ENCODE results near the gene PRPH2.

Gene PRPH2, protein sequence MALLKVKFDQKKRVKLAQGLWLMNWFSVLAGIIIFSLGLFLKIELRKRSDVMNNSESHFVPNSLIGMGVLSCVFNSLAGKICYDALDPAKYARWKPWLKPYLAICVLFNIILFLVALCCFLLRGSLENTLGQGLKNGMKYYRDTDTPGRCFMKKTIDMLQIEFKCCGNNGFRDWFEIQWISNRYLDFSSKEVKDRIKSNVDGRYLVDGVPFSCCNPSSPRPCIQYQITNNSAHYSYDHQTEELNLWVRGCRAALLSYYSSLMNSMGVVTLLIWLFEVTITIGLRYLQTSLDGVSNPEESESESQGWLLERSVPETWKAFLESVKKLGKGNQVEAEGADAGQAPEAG

DNA sequence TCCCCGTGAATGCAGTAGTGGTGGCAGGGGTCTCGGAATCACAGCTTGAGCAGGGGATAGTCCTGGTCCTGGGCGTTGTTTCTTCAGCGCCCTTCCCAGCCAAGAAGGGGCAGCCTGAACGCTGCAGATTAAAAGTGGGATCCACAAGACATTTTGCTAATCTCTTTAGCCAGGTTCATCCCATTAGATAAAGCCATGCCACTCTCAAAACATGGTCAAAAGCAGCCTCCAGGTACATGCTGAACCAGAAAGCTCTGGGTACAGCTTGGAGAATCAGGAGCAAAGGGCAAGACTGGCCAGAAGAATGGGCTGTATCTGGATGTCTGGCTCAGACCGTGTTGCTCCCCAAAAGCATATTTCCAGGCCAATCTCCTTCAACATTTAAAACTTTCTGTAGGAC, at the start of gene PRPH2:
Gene PRPH2, minus strand, starts transcription at position 101 of the 400 bp plus-strand sequence. CDS start 263 bp downstream, outside the sequence.
- DNase-seq = no peak

DNA sequence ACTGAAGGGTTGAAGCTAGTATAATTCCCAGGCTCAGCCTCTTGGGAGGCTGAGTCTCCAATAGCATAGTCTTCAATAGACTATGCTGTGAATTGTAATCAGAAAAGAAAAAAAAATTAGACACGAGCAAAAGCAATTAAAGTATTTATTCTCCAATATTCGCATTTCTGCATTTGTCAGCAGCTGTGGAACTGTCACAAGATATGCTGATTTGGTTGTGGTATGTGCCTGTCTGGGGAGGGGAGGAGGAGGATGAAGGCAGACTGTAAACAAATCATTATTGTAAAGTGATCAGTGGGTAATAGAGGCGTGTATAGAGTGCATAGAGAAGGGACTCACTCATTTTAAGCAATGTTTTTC, 49.3 kb upstream of the PRPH2 start:
- DNase-seq = no peak

DNA sequence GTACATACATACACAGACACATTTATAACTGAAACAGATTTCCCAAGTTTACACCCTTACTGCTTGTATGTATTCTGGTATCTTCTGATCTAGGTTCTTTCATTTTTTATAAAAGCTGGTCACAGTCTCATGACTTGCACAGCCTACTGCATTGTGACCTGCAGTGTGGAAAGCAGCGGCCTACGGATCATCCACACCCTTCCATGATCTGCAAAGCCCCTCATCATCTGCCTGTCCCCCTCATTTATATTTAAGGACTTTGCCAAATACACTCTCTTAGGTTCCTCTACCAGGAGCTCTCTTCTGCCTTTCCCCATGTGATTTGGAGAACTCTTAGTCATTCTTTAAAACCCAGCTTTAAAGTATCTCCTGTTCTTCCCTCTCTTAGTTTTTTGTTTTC, 47.4 kb upstream of the PRPH2 start:
- no peak for DNase-seq

DNA sequence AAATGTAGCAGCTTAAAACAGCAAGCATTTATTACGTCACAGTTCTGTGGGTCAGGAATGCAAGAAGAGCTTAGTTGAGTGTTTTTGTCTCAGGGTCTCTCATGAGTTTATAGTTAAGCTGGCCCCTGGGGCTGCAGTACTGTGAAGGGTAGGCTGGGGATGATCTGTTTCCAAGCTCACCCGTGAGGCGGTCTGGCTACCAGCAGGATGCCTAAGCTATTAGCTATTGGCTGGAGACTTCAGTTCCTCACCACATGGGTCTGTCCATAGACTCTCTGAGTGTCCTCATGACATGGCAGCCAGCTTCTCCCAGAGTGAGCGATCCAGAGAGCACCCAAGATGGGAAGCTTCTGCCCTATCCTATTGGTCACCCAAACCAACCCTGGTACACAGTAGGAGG, 46.7 kb upstream of the PRPH2 start:
- no peak for DNase-seq

DNA sequence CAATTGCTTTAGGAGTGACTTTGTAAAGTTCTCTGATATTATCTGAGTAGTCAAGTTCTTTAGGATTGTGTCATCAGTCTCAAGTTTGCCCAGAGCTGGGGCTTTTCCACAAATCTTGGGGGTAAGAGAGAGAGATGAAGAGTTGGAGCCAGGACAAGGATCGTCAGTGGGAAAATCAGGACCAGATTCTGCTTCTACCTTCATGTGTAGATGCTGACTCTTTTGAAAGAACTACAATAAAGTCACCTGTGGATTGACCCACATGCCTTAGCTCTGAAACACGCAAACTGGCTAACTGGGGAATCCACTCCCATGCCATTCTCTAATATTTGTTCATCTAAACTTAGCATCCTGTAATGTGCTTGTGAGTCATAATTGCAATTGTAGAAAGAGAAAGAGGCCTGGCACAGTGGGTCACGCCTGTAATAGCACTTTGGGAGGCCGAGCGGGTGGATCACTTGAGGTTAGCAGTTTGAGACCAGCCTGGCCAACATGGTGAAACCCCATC, 43.8 kb upstream of the PRPH2 start:
- no peak for DNase-seq

DNA sequence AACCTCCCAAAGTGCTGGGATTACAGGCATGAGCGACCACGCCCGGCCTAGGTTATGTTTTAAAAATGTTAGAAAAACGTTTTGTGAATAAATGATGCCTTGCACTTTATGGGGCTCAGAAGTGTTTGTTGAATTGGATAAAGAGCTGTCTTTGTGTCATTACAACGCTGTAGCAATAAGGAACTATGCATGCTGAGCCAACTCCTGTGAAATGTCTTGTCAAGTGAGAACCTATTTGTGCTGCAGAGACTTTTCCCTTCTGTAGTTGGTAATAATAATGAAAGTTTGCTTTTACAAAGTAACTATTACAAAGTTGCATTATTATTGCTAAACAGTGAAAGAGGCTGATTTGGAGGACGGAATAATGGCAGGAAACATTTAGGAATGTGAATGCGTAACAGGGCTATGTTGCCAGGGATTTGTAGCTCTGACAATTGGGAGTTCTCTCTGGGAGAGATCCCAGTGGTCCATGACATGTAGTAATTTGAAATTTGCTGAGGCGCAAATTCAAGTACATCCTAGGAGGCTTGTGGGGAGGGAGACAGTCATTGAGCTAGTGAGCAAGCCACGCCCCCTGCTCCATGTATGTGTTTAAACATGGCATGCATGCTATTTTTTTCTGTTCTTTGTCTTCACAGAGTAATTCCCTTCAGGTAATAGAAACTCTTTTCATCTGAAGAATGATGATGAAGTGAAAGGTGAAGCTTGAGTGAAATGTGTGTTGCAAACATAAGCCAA, 42.7 kb upstream of the PRPH2 start:
- no peak for DNase-seq

DNA sequence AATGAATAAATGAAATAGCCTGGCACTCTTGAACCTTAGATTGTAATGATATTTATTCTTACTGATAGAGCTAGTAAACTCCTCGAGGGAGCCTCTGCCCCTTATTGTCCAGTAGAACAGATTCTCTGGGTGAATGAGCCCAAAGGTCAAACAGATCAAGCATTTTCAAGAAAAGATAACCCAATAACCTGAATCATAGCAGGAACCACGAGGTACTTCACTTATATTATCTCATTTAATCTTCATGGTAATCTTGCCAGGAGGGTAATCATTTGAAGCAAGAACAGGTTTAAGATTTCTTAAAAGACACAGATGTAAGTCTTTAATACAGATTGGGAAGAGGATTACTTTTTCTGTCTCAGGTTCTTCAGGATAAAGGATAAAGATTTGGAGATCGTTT, 40.6 kb upstream of the PRPH2 start:
- DNase-seq = no peak

DNA sequence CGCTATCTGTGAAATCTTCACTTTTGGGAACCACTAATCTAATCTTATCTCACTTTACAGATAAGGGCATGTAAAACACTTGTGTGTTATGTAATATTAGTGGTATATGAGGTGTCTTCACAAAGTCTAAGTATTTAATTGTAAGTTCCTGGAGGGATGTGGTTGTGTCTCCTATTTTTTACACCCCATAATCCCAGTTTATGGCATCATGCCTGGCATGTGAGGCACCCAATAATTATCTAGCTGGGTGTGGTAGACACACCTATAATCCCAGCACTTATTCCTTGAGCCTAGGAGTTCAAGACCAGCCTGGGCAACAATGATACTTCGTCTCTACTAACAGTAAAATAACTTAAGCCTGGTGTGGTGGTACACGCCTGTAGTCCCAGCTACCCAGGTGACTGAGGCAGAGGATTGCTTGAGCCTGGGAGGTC, 40.0 kb upstream of the PRPH2 start:
- no peak for DNase-seq

DNA sequence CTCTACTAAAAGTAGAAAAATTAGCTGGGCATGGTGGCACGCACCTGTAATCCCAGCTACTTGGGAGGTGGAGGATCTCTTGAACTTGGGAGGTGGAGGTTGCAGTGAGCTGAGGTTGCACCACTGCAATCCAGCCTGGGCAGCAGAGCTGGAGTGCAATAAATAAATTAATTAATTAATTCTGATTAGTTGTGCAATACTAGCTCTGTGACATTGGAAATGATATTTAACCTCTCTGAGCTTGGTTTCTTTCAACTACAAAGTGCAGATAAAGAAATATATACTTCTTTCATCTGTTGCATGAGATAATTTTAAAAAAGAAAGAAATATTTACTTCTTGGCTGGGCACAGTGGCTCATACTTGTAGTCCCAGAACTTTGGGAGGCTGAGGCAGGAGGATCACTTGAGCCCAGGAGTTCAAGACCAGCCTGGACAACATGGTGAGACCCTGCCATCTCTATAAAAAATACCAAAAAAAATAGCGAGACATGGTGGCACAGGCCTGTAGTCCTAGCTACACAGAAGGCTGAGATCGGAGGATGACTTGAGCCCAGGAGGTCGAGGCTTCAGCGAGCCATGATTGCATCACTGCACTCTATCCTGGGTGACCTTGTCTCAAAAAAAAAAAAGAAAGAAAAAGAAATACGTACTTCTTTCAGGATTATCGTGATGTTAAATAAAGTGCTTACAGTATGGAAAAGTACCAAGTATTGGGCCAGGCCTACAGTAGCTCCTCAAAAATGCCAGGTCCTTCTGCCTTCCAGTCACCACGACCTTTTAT, 39.1 kb upstream of the PRPH2 start:
- no peak for DNase-seq

DNA sequence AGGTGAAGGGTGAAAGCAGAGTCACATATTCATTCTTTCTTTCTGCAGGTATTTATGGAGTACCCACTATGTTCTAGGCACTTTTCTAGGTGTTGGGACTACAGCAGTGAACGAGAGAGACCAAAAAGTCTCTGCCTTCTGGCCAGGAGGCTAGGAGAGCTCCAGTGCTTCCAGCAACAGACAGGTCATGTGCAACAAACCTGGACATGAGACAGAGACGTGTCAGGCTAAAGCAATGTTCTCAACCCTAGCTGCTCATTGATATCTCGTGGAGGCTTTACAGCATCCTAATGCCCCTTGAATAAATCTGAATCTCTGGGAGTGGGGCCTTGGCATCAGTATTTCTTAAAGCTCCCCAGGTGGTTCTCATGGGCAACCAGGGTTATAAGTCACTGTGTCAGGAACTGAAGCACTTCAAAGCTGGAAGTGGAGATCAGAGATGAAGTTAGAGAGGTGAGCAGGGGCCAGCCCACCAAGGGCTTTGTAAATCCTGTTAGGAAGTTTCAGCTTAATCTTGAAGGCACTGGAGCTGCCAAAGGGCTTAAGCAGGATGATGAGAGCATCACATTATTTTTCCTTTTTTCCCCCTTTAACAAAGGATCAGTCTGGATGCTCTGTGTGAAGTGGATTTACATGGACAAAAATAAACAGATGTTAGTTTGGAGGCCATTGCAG, 36.5 kb upstream of the PRPH2 start:
- no peak for DNase-seq

DNA sequence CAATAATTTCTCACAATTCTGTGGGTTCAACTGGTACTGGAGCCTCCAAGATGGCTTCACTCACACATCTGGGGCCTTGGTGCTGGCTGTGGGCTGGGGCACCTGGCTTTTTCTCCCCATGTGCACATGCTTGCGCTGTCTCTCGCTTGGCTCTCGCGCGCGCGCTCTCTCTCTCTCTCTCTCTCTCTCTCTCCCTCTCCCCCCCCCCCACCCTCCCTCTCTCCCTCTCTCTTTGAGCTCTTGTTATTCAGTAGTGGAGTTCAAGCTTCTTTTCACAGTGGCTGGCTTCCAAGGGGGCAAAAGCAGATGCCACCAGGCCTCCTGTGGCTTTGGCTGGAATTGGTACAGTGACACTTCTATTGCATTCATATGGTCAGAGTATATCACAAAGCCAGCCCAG, 34.3 kb upstream of the PRPH2 start:
- DNase-seq = no peak

DNA sequence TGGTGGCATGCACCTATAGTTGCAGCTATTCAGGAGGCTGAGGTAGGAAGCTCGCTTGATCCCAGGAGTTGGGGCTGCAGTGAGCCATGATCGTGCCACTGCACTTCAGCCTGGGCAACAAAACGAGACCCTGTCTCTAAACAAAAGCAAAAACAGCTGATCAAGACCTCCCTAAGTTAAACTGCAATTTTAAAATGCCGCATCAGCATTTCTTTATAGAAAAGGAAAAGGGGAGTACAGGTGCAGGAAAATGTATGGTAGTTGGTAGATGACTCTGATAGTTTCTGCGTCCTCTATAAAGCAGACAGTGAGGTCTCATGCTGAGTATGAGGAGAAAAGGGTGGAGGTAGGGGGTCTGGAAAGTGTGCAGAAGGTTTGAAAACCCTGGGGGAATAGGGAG, 32.4 kb upstream of the PRPH2 start:
- no peak for DNase-seq

DNA sequence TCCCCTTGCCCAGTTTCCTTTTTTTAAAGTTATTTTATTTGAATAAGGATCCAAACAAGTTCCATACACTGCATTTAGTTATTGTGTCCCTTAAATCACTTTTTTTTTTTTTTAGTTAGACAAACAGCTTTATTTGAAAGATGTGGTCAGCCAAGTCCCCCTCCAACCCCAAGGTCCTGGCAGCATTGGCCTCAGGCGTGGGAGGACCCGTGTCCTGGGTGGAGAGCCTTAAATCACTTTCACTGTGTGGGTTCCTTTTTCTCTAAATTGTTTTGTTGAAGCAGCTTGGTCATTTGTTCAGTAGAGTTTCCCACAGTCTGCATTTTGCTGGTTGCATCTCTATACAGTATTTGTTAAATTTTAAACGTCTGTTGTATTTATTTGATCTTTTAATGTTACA, 28.7 kb upstream of the PRPH2 start:
- DNase-seq = no peak

DNA sequence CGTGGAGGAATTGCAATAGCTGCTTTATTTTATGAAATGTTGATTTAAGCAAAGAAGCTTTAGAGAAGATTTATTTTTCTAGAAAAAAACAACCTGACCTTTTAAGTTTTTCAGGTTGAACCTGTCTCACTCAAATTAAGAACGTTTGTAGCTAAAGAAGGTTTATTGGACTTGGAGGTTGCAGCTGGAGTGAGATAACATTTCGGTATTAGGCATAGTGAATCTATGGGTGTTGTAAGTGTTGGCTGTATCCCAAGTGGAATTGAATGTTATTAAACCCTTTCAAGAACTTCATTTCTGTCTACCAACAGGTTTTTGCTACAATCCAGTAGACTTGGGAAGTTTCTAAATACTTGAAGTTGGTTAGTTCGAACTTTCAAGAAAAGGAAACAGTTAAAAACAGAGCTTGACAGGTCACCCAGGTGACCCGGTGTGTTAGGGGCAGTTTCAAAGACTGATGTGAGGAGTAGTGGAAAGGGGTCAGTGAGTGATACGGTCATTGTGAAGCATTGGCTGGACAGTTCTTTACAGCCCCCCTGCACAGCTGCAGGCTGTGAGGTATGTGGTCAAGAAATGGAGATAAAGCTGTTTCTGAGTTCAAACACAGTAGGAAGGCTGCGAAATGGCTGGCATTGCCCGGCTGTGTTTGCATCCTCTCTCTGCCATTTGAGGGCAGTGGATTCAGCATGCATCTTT, 26.0 kb upstream of the PRPH2 start:
- DNase-seq = no peak

DNA sequence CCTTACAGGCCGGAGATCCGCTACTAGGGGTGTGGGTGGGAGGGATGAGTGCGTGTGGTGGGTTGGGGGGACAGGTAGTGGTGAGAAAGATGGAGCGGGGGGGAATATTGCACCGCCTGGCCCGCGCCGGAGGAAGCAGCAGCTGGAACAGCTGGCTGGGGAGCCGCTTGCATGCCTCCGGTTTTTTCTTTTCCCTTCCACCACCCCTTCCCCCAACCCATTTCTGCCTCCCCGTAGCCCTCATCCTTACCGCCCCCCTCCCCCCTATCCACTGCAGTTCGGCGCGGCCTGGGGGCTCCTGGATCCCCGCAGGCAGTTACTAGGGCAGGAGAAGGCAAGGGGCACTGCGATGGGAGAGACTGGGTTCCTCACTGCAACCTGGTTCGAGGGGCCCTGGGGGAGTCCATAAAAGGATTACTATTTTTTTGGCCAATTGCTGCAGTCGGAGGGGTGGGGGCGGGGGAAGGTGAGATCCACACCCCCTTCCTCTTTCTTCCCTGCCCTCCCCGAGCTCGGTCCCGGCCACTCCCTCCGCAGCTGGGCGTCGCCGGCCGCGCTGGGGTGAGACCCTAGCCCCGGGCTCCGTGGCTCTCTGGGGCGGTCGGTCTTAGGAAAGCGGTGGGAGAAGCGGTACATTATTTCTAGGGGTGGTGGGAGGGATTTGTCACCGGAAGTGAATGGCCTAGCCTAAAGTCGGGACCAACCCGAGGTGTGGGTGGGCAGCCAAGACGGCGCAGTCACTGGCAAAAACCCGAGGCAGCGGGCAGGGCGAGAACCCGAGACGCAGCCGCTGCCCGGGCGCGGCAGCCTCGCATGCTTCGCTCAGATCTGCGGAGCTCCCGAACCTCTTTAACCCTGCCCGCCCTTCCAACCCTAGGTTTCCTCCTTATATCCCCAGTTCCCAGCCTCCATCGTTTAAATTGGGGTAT, 24.3 kb upstream of the PRPH2 start:
- DNase-seq = peak; percentile 92

DNA sequence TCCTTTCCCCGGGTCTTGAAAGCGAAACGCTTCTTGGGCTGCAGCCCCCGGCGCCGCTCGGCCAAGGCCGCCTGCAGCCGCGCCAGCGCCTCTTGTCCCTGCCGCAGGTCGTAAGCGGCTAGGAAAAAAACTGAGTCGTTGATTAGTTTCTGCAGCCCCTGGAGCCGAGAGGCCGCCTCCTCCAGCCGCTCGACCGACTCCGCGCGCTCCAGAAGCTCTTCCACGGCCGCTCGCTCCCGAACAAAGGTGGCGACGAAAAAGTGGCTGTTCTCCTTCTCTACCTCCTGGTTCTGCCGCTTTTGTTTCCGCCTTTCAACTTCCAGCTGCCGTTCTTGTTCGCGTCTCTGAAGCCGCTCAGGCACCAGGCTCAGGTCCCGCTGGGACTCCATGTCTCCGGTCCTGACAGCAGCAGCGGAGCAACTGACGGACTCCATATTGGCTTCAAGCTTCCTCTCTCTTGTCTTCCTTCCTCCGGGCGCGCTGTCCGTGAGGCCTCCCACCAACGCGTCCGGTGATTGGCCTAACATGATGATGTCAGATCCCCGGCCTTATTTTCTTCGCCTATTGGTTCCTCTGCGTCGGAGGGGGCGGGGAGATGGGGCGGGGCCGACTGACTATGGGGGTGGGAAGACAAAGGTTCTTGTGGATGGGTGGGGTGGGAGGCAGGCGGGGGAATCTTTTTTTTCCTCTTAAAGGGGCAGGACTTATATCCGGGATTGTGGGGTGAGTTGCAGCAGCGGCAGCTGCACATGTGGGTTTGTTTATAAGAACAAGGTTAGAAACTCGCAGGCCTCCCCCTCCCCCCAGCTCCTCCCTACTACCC, 23.5 kb upstream of the PRPH2 start, which contains the start of gene TBCC:
Gene TBCC, minus strand, starts transcription at position 464 of the 823 bp plus-strand sequence. Its CDS starts 30 bp downstream, at position 434.
- peak; percentile 98 for DNase-seq

DNA sequence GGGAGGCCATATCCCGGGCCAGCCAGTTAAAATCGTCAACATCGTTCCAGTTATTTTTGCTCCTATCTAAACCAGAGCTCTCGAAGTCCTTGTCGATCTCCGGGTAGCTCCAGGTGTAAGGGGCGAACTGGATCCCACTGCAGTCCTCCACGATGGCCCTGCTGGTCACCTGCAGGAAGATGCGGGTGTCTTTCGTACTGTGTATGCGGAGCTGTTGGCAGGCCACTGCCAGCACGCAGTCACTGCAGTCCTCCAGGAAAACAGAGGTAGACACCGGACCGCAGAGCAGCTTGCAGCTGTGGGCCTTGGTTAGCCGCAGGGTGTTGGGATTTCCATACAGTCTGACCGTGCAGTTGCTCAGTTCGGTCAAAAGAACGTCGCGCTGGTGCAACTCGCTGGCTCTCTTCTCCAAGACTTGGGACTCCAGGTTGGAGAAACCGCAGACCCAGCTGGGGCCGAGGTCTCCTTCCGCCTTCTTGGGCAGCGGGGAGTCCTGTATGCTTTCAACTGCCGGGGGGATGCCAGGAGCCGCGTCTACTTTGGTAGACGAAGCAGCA, 22.8 kb upstream of the PRPH2 start:
- peak; percentile 63 for DNase-seq

DNA sequence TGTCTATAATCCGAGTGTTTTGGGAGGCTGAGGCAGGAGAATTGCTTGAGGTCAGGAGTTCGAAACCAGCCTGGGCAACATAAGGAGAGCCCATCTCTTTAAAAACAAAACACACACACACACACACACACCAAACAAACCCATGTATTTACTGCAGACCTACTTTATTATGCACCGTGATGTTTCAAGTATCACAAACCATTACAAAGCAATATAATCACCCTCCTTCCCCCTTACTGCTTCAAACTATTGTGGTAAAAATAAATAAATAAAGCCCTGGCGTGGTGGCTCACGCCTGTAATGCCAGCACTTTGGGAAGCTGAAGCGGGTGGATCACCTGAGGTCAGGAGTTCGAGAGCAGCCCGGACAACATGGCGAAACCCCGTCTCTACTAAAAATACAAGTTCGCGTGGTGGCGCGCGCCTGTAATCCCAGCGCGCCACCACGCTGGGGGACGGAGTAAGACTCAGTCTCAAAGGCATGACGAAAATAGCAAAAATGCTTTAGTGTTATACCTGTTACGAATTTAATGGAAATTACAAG, 22.0 kb upstream of the PRPH2 start:
- no peak for DNase-seq
